ENCODE measurements around the gene GABARAP.

The GABARAP gene

GRCh38 chr17:7233701-7234082, 8.6 kb downstream of the GABARAP start:
- no peak for TF ChIP-seq CTCF (IDR thresholded peaks at IDR 0.05; ENCODE audit: extremely low read depth, missing control alignments)
- DNase-seq (ENCODE audit: low spot score) = no peak

- no peak for TF ChIP-seq CTCF (IDR thresholded peaks at IDR 0.05; ENCODE audit: extremely low read depth, missing control alignments)
Measured at GRCh38 chr17:7232114-7232513, 10.1 kb downstream of the GABARAP start.

GRCh38 chr17:7229504-7229903, 12.7 kb downstream of the GABARAP start:
- DNase-seq (ENCODE audit: low spot score) = no peak
- TF ChIP-seq CTCF (IDR thresholded peaks at IDR 0.05; ENCODE audit: extremely low read depth, missing control alignments) = no peak

More at GRCh38 chr17:7232114-7232513, 10.1 kb downstream of the GABARAP start:
- DNase-seq (ENCODE audit: low spot score) = no peak

GRCh38 chr17:7228920-7229319, 13.3 kb downstream of the GABARAP start:
- DNase-seq (ENCODE audit: low spot score) = no peak
- TF ChIP-seq CTCF (IDR thresholded peaks at IDR 0.05; ENCODE audit: extremely low read depth, missing control alignments) = no peak

- no peak for DNase-seq (ENCODE audit: low spot score)
Measured at GRCh38 chr17:7226721-7227710, 15.2 kb downstream of the GABARAP start.

GRCh38 chr17:7225711-7226331, 16.4 kb downstream of the GABARAP start:
- DNase-seq (ENCODE audit: low spot score) = no peak
- TF ChIP-seq CTCF (IDR thresholded peaks at IDR 0.05; ENCODE audit: extremely low read depth, missing control alignments) = no peak

More at GRCh38 chr17:7226721-7227710, 15.2 kb downstream of the GABARAP start:
- no peak for TF ChIP-seq CTCF (IDR thresholded peaks at IDR 0.05; ENCODE audit: extremely low read depth, missing control alignments)

GRCh38 chr17:7224661-7225111, 17.6 kb downstream of the GABARAP start:
- no peak for DNase-seq (ENCODE audit: low spot score)
- TF ChIP-seq CTCF (IDR thresholded peaks at IDR 0.05; ENCODE audit: extremely low read depth, missing control alignments) = no peak

All from GM20000 (cell line).